ENCODE measurements around the gene LRRC58.

DNA sequence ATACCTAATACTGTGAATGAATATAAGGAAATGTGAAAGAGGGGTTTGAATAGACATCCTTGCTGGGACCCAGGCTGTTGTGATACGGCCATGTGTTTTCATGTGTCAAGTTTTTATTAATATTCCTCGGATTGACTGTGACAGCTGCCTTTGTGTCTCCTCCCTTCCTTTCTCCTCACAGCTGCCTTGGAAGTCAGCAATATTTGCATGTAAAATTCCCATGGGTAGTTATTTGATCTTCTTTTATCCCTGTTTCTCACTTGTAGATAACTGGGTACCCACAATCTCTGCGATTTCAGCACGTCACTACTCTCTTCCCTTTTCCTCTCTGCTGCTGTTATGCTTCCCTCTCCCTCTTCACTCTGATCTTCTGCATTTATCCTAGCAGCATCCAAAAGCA, 73.5 kb downstream of the LRRC58 start:
- TF ChIP-seq CEBPB (IDR thresholded peaks at IDR 0.05), result no peak
- TF ChIP-seq, protein P1, sequence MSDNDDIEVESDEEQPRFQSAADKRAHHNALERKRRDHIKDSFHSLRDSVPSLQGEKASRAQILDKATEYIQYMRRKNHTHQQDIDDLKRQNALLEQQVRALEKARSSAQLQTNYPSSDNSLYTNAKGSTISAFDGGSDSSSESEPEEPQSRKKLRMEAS (IDR thresholded peaks at IDR 0.05), result no peak
- TF ChIP-seq, protein P2, sequence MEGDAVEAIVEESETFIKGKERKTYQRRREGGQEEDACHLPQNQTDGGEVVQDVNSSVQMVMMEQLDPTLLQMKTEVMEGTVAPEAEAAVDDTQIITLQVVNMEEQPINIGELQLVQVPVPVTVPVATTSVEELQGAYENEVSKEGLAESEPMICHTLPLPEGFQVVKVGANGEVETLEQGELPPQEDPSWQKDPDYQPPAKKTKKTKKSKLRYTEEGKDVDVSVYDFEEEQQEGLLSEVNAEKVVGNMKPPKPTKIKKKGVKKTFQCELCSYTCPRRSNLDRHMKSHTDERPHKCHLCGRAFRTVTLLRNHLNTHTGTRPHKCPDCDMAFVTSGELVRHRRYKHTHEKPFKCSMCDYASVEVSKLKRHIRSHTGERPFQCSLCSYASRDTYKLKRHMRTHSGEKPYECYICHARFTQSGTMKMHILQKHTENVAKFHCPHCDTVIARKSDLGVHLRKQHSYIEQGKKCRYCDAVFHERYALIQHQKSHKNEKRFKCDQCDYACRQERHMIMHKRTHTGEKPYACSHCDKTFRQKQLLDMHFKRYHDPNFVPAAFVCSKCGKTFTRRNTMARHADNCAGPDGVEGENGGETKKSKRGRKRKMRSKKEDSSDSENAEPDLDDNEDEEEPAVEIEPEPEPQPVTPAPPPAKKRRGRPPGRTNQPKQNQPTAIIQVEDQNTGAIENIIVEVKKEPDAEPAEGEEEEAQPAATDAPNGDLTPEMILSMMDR (IDR thresholded peaks at IDR 0.05), result no peak

Data from A549 (cell line).